ENCODE measurements around the gene JTB.

GRCh38 chr1:154000420-154000819 lies 22.9 kb upstream of the JTB start:
- TF ChIP-seq, protein P1, sequence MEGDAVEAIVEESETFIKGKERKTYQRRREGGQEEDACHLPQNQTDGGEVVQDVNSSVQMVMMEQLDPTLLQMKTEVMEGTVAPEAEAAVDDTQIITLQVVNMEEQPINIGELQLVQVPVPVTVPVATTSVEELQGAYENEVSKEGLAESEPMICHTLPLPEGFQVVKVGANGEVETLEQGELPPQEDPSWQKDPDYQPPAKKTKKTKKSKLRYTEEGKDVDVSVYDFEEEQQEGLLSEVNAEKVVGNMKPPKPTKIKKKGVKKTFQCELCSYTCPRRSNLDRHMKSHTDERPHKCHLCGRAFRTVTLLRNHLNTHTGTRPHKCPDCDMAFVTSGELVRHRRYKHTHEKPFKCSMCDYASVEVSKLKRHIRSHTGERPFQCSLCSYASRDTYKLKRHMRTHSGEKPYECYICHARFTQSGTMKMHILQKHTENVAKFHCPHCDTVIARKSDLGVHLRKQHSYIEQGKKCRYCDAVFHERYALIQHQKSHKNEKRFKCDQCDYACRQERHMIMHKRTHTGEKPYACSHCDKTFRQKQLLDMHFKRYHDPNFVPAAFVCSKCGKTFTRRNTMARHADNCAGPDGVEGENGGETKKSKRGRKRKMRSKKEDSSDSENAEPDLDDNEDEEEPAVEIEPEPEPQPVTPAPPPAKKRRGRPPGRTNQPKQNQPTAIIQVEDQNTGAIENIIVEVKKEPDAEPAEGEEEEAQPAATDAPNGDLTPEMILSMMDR (IDR thresholded peaks at IDR 0.05; ENCODE audit: borderline replicate concordance, extremely low read depth, low read length, poor library complexity, severe bottlenecking), result no peak
- TF ChIP-seq EZH2 (IDR thresholded peaks at IDR 0.05; ENCODE audit: borderline replicate concordance, low read depth, low read length, severe bottlenecking), result no peak
